Ovary (tissue), 9 donors: Measurements from ENCODE around the gene CIZ1. TPM values are rescaled to one million over a fixed set of nuclear protein-coding genes. Genes with fewer than 3 reads are reported as not detected.
"Not testable (repeated sequence)": the region's sequence is repeated elsewhere in the genome, so short reads cannot be mapped to it uniquely, and the experiment has no call there.

ENCODE experiments used
- DNase-seq, 5 donors: peaks; one replicate each; pipeline ENCODE4 v3.0.0-alpha.2; 2019 to 2020
- H3K27ac ChIP-seq, 2 donors: fragments of 200-600 bp; one replicate each; pipeline versions ENCODE4 v1.5.1 to v1.8.0; 2019 to 2022
- H3K27me3 ChIP-seq: fragments of 200-600 bp; one replicate; pipeline ENCODE4 v1.8.0; 2022
- H3K36me3 ChIP-seq: fragments of 200-600 bp; sonication (generic); one replicate; pipeline ENCODE4 v1.5.1; 2019
- H3K4me1 ChIP-seq: one replicate; pipeline ENCODE4 v1.8.1; 2013; ENCODE audit warnings: mild to moderate bottlenecking, moderate library complexity; ENCODE audit not compliant: insufficient read depth
- H3K4me3 ChIP-seq: fragments of 200-600 bp; sonication (generic); one replicate; pipeline ENCODE4 v1.5.1; 2017
- H3K9me3 ChIP-seq, 2 donors: fragments of 200-600 bp in 1 of 2; sonication (generic) in 1 of 2; one replicate each; pipeline versions ENCODE4 v1.5.1 to v1.8.1; 2013 to 2019; ENCODE audit warnings: mild to moderate bottlenecking in 1 of 2, moderate library complexity in 1 of 2
- EP300 ChIP-seq: sonication (generic); formaldehyde crosslinking; IDR thresholded peaks from one replicate; pipeline ENCODE4 v1.6.1; 2017; ENCODE audit warnings: antibody characterized with exemption
- POLR2A ChIP-seq: fragments of 450-650 bp; IDR thresholded peaks from one replicate; pipeline ENCODE4 v1.6.1; 2017; ENCODE audit warnings: antibody characterized with exemption, mild to moderate bottlenecking, moderate library complexity
- WGBS, 3 donors: extraction: QIAGEN DNeasy Blood & Tissue Kit in 1 of 3; methylation state at CpG; one replicate each; pipeline versions ENCODE4 v1.1.5 to v1.1.7; 2013 to 2017; 5-methylcytosine and 5-hydroxymethylcytosine counted together
- intact Hi-C, 4 donors: fragments of 100-400 bp; cut with DNase I; formaldehyde crosslinking; loops; one replicate each; pipeline versions ENCODE4 v1.11.0 to v1.15.1; 2022 to 2023
- polyA plus RNA-seq, 2 donors: library from polyadenylated mRNA; stranded (reverse); fragments of 200-250 nt in 1 of 2; fragments of 350-450 nt in 1 of 2; fragmentation: Illumina TruSeq in 1 of 2; extraction: RNeasy Lipid Tissue Mini Kit (QIAGEN cat#74804) in 1 of 2; gene quantifications; one replicate each; pipeline ENCODE4 v1.2.3, GENCODE V29; 2013 to 2014
- total RNA-seq, 7 donors: library from RNA; depleted of rRNA in 2 of 7; stranded (reverse); fragments of >200 nt in 2 of 7; fragmentation: NEBNext Ultra II Directional in 3 of 7; extraction: Animal tissue kit (Norgen Biotek cat#: 25700) in 3 of 7; gene quantifications; one replicate each; pipeline versions ENCODE4 v1.1.0 to v1.2.4, GENCODE V29; 2016 to 2023
- TF ChIP-seq, protein P1 (sequence below), 3 donors: fragments of 450-650 bp in 2 of 3; fragments of 200-600 bp in 1 of 3; IDR thresholded peaks; one replicate each; pipeline versions ENCODE4 v1.5.1 to v1.8.0; 2016 to 2022; ENCODE audit warnings: antibody characterized with exemption in 3 of 3, mild to moderate bottlenecking in 1 of 3
- donor health status: DM: no; HTN: no; CAD: no; lungs with moderate emphysema.
- donor health status: DM: no; HTN: no; CAD: no.
- donor health status: Bipolar disorder and iron deficiency.
- donor health status: DM: yes; HTN: yes; CAD: no.
- donor health status: DM: no; HTN: no; CAD: no.
- donor health status: DM: yes; HTN: yes; CAD: no.

Gene CIZ1
- total and polyA plus RNA-seq, 9 donors: 53.1 to 185 (median 138) TPM

DNA sequence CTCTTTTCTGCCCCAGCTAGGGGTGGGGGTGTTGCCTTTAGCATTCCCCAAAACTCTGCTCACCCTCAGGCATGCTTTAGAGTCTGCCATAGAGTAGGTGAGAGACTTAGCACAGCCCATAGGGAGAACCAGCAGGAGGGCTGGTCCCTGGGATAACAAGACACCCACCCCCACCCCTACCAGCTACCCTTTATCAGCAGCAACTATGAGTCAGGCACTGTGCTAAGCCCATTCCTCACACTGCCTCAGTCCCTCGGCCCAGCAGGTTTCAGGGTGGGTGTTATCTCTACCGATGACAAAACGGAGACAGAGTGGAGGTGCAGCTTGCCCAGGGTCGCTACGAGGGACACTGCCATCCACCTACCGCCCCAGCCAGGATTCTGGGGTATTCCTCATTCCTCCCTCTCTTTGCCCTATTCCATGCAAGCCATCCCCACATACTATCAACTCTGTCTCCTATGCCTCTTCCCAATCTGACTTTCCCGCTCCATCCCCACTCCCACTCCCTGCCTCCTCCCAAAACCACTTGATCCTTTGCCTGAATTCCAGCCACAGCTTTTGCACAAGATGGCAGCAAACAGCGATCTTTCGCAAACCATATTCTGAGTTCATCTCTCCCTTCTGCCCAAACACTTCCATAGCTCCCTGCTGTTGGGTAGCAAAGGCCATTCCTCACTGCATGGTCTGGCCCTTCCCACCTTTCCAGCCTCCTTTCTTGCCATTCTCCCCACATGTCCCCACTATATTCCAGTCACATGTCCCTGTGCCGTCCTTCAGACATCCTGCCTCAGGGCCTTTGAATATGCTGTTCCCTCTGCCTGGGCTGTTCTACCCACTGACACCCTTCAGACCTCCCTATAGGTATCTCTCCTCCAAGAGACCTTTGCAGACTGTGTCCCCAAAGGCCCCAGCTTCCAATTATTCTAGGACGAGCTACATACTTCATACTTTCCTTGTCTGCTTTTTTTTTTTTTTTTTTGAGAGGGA lies 5.1 kb downstream of the CIZ1 start:
- 93 to 96% (median 95%) methylated on average over 11 of the region's 11 CpGs for WGBS, 3 donors
- H3K27ac ChIP-seq: no peak overlapping the region
- TF ChIP-seq, protein P1, sequence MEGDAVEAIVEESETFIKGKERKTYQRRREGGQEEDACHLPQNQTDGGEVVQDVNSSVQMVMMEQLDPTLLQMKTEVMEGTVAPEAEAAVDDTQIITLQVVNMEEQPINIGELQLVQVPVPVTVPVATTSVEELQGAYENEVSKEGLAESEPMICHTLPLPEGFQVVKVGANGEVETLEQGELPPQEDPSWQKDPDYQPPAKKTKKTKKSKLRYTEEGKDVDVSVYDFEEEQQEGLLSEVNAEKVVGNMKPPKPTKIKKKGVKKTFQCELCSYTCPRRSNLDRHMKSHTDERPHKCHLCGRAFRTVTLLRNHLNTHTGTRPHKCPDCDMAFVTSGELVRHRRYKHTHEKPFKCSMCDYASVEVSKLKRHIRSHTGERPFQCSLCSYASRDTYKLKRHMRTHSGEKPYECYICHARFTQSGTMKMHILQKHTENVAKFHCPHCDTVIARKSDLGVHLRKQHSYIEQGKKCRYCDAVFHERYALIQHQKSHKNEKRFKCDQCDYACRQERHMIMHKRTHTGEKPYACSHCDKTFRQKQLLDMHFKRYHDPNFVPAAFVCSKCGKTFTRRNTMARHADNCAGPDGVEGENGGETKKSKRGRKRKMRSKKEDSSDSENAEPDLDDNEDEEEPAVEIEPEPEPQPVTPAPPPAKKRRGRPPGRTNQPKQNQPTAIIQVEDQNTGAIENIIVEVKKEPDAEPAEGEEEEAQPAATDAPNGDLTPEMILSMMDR (IDR thresholded peaks at IDR 0.05): no peak
- no peak for TF ChIP-seq POLR2A
- TF ChIP-seq EP300: no peak
- no peak for DNase-seq
- no peaks in the 10 kb centered on the region for H3K27me3 ChIP-seq
- intact Hi-C loops: no loop called here
- H3K4me1 ChIP-seq: peaks cover 3% of the 10 kb centered on the region
- no peaks in the 10 kb centered on the region for H3K9me3 ChIP-seq
- no peak overlapping the region for H3K4me3 ChIP-seq
- H3K36me3 ChIP-seq: no peaks in the 10 kb centered on the region

DNA sequence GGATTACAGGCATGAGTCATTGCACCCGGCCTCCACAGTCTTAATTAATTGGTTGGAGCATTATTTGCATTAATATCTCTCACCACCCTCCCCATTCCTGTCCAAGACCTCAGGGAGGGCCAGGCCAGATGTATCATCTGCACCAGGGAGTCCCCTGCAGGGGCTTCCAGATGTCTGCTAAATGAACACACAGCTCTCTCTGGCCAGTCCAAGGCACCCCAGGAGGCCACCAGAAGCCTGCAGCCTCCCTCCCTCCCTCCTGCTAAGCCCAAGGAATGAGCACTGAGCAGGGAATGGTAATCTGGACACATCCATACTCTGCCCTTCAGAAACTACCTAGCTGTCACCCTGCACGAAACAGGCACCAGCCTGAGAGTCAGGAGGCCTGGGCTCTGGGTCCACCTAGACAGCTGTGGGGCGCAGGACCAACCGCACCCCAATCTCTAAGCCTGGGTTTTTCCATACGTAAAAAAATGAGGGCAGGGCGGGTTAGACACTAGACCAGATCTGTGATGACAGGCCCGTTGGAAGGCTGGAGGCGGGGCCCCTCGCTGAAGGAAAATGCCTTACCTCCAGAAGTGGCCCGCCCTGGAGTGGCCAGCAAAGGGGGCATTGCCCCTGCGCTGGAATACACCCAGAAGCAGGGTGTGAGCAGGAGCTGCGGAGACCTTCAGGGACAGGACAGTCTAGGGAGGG lies 8.3 kb downstream of the CIZ1 start:
- 88 to 90% (median 89%) methylated on average over 12 of the region's 12 CpGs for WGBS, 3 donors
- intact Hi-C loops: no loop called here
- no peak for DNase-seq
- no peaks in the 10 kb centered on the region for H3K9me3 ChIP-seq
- no peaks in the 10 kb centered on the region for H3K4me1 ChIP-seq
- no peak overlapping the region for H3K4me3 ChIP-seq
- no peaks in the 10 kb centered on the region for H3K27me3 ChIP-seq
- TF ChIP-seq EP300: no peak
- TF ChIP-seq, protein P1 (IDR thresholded peaks at IDR 0.05): no peak
- TF ChIP-seq POLR2A: no peak
- no peaks in the 10 kb centered on the region for H3K36me3 ChIP-seq
- H3K27ac ChIP-seq: no peak overlapping the region

DNA sequence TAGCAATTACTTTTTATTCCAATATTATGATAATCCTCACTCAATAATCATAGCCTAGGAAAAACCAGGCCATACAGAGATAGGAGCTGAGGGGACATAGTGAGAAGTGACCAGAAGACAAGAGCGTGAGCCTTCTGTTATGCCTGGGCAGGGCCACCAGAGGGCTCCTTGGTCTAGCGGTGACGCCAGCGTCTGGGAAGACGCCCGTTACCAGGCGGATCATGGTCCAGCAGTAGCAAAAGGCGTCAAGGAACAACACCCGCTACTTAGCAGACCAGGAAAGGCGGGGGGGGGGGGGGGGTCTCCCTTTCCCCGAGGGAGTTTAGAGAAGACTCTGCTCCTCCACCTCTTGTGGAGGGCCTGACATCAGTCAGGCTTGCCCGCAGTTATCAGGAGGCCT lies 9.9 kb downstream of the CIZ1 start:
- H3K9me3 ChIP-seq, H3K27ac ChIP-seq, H3K27me3 ChIP-seq, H3K36me3 ChIP-seq, H3K4me1 ChIP-seq, intact Hi-C loops, H3K4me3 ChIP-seq: not testable (repeated sequence)
- DNase-seq: peak in 3 of 5 donors; percentile 54 to 60 (median 55)
- 26 to 45% (median 29%) methylated on average over 12 of the region's 12 CpGs for WGBS, 3 donors

GRCh38 chr9:128180447-128180846 lies 10.9 kb downstream of the CIZ1 start:
- WGBS, 3 donors: 96% methylated on average over 8 of the region's 8 CpGs
- H3K9me3 ChIP-seq: no peaks in the 10 kb centered on the region
- intact Hi-C loops: no loop called here
- H3K27me3 ChIP-seq: no peaks in the 10 kb centered on the region
- H3K36me3 ChIP-seq: no peaks in the 10 kb centered on the region
- H3K4me3 ChIP-seq: no peak overlapping the region
- DNase-seq: no peak
- no peak overlapping the region for H3K27ac ChIP-seq
- TF ChIP-seq EP300: no peak
- TF ChIP-seq, protein P1 (IDR thresholded peaks at IDR 0.05): no peak
- no peak for TF ChIP-seq POLR2A
- H3K4me1 ChIP-seq: peaks cover 2% of the 10 kb centered on the region
